Mucosa of stomach (tissue), 1 donor: Measurements from ENCODE around the gene NSMCE4A.
"Not testable (repeated sequence)": the region's sequence is repeated elsewhere in the genome, so short reads cannot be mapped to it uniquely, and the experiment has no call there.

Source experiments
- H3K27me3 ChIP-seq: one replicate; pipeline ENCODE4 v1.7.0; 2013; ENCODE audit warnings: mild to moderate bottlenecking, low read length; ENCODE audit not compliant: control insufficient read depth, insufficient read depth
- H3K36me3 ChIP-seq: one replicate; pipeline ENCODE4 v1.7.0; 2013; ENCODE audit warnings: low read length; ENCODE audit not compliant: control insufficient read depth, insufficient read depth
- H3K4me1 ChIP-seq: one replicate; pipeline ENCODE4 v1.7.0; 2013; ENCODE audit warnings: mild to moderate bottlenecking, low read length; ENCODE audit not compliant: control insufficient read depth, insufficient read depth
- H3K4me3 ChIP-seq: one replicate; pipeline ENCODE4 v1.7.0; 2013; ENCODE audit warnings: low read length
- H3K9ac ChIP-seq: one replicate; pipeline ENCODE4 v1.7.0; 2013; ENCODE audit warnings: mild to moderate bottlenecking, low read length, moderate library complexity
- H3K9me3 ChIP-seq: one replicate; pipeline ENCODE4 v1.7.0; 2013; ENCODE audit warnings: mild to moderate bottlenecking, low read length, moderate library complexity; ENCODE audit not compliant: control insufficient read depth
- donor health status: Pancreatic carcinoma.

Gene NSMCE4A

GRCh38 chr10:122012731-122013130 lies 37.7 kb upstream of the NSMCE4A start:
- H3K9ac ChIP-seq: peak overlapping the region; percentile 20
- H3K36me3 ChIP-seq: no peaks in the 10 kb centered on the region
- no peaks in the 10 kb centered on the region for H3K9me3 ChIP-seq
- H3K27me3 ChIP-seq: no peaks in the 10 kb centered on the region
- H3K4me1 ChIP-seq: peaks cover 24% of the 10 kb centered on the region
- H3K4me3 ChIP-seq: no peak overlapping the region

- no peaks in the 10 kb centered on the region for H3K9me3 ChIP-seq
Measured at GRCh38 chr10:122010405-122011050, 35.5 kb upstream of the NSMCE4A start.

GRCh38 chr10:122007415-122007814 lies 32.4 kb upstream of the NSMCE4A start:
- H3K4me1 ChIP-seq: no peaks in the 10 kb centered on the region
- H3K4me3 ChIP-seq: no peak overlapping the region
- H3K9me3 ChIP-seq: no peaks in the 10 kb centered on the region
- no peak overlapping the region for H3K9ac ChIP-seq
- no peaks in the 10 kb centered on the region for H3K27me3 ChIP-seq
- H3K36me3 ChIP-seq: no peaks in the 10 kb centered on the region

More at GRCh38 chr10:122010405-122011050, 35.5 kb upstream of the NSMCE4A start:
- Histone ChIP-seq H3K27me3 (no peaks in the 10 kb centered on the region), H3K36me3 (no peaks in the 10 kb centered on the region), H3K4me3 (no peak overlapping the region), H3K9ac (no peak overlapping the region), H3K4me1 (peaks cover 24% of the 10 kb centered on the region)

- H3K9me3 ChIP-seq: no peaks in the 10 kb centered on the region
- no peak overlapping the region for H3K9ac ChIP-seq
- H3K4me3 ChIP-seq: no peak overlapping the region
- no peaks in the 10 kb centered on the region for H3K4me1 ChIP-seq
- H3K27me3 ChIP-seq: no peaks in the 10 kb centered on the region
- H3K36me3 ChIP-seq: no peaks in the 10 kb centered on the region
Measured at GRCh38 chr10:122001698-122002097, 26.7 kb upstream of the NSMCE4A start.

GRCh38 chr10:121999301-121999700 lies 24.3 kb upstream of the NSMCE4A start:
- Histone ChIP-seq H3K36me3 (no peaks in the 10 kb centered on the region), H3K9ac (no peak overlapping the region), H3K9me3 (no peaks in the 10 kb centered on the region), H3K4me3 (no peak overlapping the region), H3K27me3 (no peaks in the 10 kb centered on the region), H3K4me1 (peaks cover 17% of the 10 kb centered on the region)

- Histone ChIP-seq H3K36me3 (no peaks in the 10 kb centered on the region), H3K9ac (no peak overlapping the region), H3K4me3 (no peak overlapping the region), H3K9me3 (no peaks in the 10 kb centered on the region), H3K4me1 (peaks cover 26% of the 10 kb centered on the region), H3K27me3 (no peaks in the 10 kb centered on the region)
Measured at GRCh38 chr10:121998462-121998861, 23.4 kb upstream of the NSMCE4A start.

GRCh38 chr10:121994429-121994941 lies 19.5 kb upstream of the NSMCE4A start:
- H3K36me3 ChIP-seq: no peaks in the 10 kb centered on the region
- no peak overlapping the region for H3K4me3 ChIP-seq
- no peaks in the 10 kb centered on the region for H3K27me3 ChIP-seq
- H3K4me1 ChIP-seq: peaks cover 35% of the 10 kb centered on the region
- H3K9me3 ChIP-seq: no peaks in the 10 kb centered on the region
- H3K9ac ChIP-seq: peak overlapping the region; percentile 50

- H3K4me3 ChIP-seq, H3K36me3 ChIP-seq, H3K9ac ChIP-seq, H3K9me3 ChIP-seq, H3K27me3 ChIP-seq: not testable (repeated sequence)
- H3K4me1 ChIP-seq: peaks cover 39% of the 10 kb centered on the region
Measured at GRCh38 chr10:121991727-121992126, 16.7 kb upstream of the NSMCE4A start.

- Histone ChIP-seq H3K9ac (no peak overlapping the region), H3K9me3 (no peaks in the 10 kb centered on the region), H3K36me3 (no peaks in the 10 kb centered on the region), H3K27me3 (no peaks in the 10 kb centered on the region), H3K4me3 (no peak overlapping the region), H3K4me1 (peaks cover 29% of the 10 kb centered on the region)
Measured at GRCh38 chr10:121990015-121990677, 15.1 kb upstream of the NSMCE4A start.

GRCh38 chr10:121988361-121989324 lies 13.6 kb upstream of the NSMCE4A start, which contains the start of gene TACC2:
Gene TACC2 (plus strand): TSS chr10:121989163. CDS start chr10:122021982, 32,819 bp downstream.
- Histone ChIP-seq H3K27me3 (no peaks in the 10 kb centered on the region), H3K4me3 (no peak within 1 kb of the TSS), H3K9me3 (peaks cover 6% of the 10 kb centered on the region), H3K9ac (no peak within 1 kb of the TSS), H3K36me3 (no peaks in the 10 kb centered on the region), H3K4me1 (peaks cover 15% of the 10 kb centered on the region)

- Histone ChIP-seq H3K27me3 (no peaks in the 10 kb centered on the region), H3K4me1 (peaks cover 4% of the 10 kb centered on the region), H3K4me3 (no peak overlapping the region), H3K36me3 (no peaks in the 10 kb centered on the region), H3K9me3 (peaks cover 6% of the 10 kb centered on the region), H3K9ac (no peak overlapping the region)
Measured at GRCh38 chr10:121984463-121984862, 9.4 kb upstream of the NSMCE4A start.
